ENCODE results near the gene AGXT2. TPM values are rescaled to one million over a fixed set of nuclear protein-coding genes. Genes with fewer than 3 reads are reported as not detected.

AGXT2 gene
- total and polyA plus RNA-seq, 4 donors, result 49.4 to 67.9 (median 50.6) TPM

- 82% methylated on average over 2 of the region's 2 CpGs for WGBS
- no peak for DNase-seq (ENCODE audit: low spot score)
These were observed 51.5 kb downstream of the AGXT2 start for GRCh38 chr5:34996261-34996660.

DNA sequence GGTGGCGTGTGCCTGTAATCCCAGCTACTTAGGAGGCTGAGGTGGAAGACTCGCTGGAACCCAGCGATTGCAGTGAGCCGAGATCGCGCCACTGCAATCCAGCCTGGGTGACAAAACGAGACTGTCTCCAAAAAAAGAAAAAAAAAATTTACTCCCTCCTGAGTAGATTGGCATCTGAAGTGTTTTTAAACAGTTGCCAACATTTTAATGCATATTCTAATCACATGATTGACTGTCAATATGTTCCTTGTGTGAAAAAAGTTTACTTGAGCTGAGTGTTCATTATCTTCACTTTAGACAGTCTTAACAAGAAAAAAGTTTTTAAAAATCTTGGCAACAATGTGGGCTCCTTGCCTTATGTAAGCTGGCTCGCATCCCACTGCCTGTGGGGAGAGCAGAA is 53.8 kb downstream of the AGXT2 start:
- DNase-seq (ENCODE audit: low spot score), result no peak
- peaks cover 2 to 53% (median 26%) of the 10 kb centered on the region in 4 donors for H3K36me3 ChIP-seq (ENCODE audit: control insufficient read depth in 4 of 4, insufficient read depth in 3 of 4, low read depth in 1 of 4, low read length in 3 of 4)
- H3K9ac ChIP-seq (ENCODE audit: low read depth in 1 of 2, low read length in 2 of 2), result no peak overlapping the region
- no peak overlapping the region for H3K27ac ChIP-seq (ENCODE audit: low read depth in 1 of 2, low read length in 2 of 2)
- H3K4me3 ChIP-seq (ENCODE audit: low read depth in 1 of 3, low read length in 3 of 3), result no peak overlapping the region
- 95% methylated on average over 8 of the region's 8 CpGs for WGBS
- no peak for TF ChIP-seq RAD21 (IDR thresholded peaks at IDR 0.05)
- H3K9me3 ChIP-seq (ENCODE audit: control insufficient read depth in 4 of 4, low read length in 3 of 4), result no peaks in the 10 kb centered on the region
- no peaks in the 10 kb centered on the region for H3K4me1 ChIP-seq (ENCODE audit: control insufficient read depth in 4 of 4, insufficient read depth in 4 of 4, low read length in 3 of 4)
- H3K27me3 ChIP-seq (ENCODE audit: control insufficient read depth in 4 of 4, insufficient read depth in 4 of 4, low read length in 3 of 4), result no peaks in the 10 kb centered on the region

More at GRCh38 chr5:34996261-34996660, 51.5 kb downstream of the AGXT2 start:
- peaks cover 3 to 69% (median 33%) of the 10 kb centered on the region in 4 donors for H3K36me3 ChIP-seq (ENCODE audit: control insufficient read depth in 4 of 4, insufficient read depth in 3 of 4, low read depth in 1 of 4, low read length in 3 of 4)
- no peak overlapping the region for H3K9ac ChIP-seq (ENCODE audit: low read depth in 1 of 2, low read length in 2 of 2)
- TF ChIP-seq, protein P1, sequence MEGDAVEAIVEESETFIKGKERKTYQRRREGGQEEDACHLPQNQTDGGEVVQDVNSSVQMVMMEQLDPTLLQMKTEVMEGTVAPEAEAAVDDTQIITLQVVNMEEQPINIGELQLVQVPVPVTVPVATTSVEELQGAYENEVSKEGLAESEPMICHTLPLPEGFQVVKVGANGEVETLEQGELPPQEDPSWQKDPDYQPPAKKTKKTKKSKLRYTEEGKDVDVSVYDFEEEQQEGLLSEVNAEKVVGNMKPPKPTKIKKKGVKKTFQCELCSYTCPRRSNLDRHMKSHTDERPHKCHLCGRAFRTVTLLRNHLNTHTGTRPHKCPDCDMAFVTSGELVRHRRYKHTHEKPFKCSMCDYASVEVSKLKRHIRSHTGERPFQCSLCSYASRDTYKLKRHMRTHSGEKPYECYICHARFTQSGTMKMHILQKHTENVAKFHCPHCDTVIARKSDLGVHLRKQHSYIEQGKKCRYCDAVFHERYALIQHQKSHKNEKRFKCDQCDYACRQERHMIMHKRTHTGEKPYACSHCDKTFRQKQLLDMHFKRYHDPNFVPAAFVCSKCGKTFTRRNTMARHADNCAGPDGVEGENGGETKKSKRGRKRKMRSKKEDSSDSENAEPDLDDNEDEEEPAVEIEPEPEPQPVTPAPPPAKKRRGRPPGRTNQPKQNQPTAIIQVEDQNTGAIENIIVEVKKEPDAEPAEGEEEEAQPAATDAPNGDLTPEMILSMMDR (IDR thresholded peaks at IDR 0.05; ENCODE audit: low read depth, low read length, missing input control), result no peak
- TF ChIP-seq FOXA2 (IDR thresholded peaks at IDR 0.05) (no peak), FOXA1 (IDR thresholded peaks at IDR 0.05) (no peak), EGR1 (IDR thresholded peaks at IDR 0.05; ENCODE audit: low read depth in 2 of 2) (no peak), TAF1 (conservative IDR thresholded peaks at IDR 0.05) (no peak), HNF4G (IDR thresholded peaks at IDR 0.05) (no peak), RXRA (IDR thresholded peaks at IDR 0.05) (no peak), RAD21 (IDR thresholded peaks at IDR 0.05) (no peak), MAX (IDR thresholded peaks at IDR 0.05) (no peak), HNF4A (conservative IDR thresholded peaks at IDR 0.05) (no peak)
- H3K9me3 ChIP-seq (ENCODE audit: control insufficient read depth in 4 of 4, low read length in 3 of 4), result no peaks in the 10 kb centered on the region
- H3K4me1 ChIP-seq (ENCODE audit: control insufficient read depth in 4 of 4, insufficient read depth in 4 of 4, low read length in 3 of 4), result no peaks in the 10 kb centered on the region
- H3K27ac ChIP-seq (ENCODE audit: low read depth in 1 of 2, low read length in 2 of 2), result no peak overlapping the region
- H3K4me3 ChIP-seq (ENCODE audit: low read depth in 1 of 3, low read length in 3 of 3), result no peak overlapping the region
- H3K27me3 ChIP-seq (ENCODE audit: control insufficient read depth in 4 of 4, insufficient read depth in 4 of 4, low read length in 3 of 4), result no peaks in the 10 kb centered on the region

DNA sequence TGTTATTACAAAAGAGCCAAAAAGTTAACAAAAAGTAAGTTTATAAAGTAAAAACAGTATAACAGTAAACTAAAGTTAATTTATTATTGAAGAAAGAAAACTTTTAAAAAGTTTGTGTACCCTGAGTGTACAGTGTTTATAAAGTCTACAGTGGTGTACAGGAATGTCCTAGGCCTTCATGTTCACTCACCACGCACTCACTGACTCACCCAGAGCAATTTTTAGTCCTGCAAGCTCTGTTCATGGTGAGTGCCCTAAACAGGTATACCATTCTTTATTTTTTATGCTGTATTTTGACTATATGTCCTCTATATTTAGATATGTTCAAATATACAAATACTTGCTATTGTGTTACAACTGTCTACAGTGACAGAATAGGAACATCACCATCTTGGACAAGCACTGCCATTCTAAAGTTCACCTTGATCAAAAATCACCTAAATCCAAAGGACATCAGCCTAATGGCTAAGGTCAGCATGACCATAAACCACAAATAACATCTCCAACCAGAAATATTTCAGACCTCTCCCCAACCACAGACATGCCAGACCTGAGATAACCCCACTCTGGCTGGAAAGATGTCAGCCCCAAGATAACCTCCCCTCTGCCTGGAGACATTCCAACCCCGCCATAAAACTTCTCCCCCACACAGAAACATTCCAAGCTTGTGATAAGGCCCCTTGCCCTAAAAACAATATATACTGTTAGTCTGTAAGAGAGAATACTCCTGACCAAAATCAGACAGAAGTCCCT is 56.1 kb downstream of the AGXT2 start:
- H3K4me3 ChIP-seq (ENCODE audit: low read depth in 1 of 3, low read length in 3 of 3), result no peak overlapping the region
- H3K27ac ChIP-seq (ENCODE audit: low read depth in 1 of 2, low read length in 2 of 2), result no peak overlapping the region
- peaks cover 3 to 5% (median 4%) of the 10 kb centered on the region in 4 donors for H3K9me3 ChIP-seq (ENCODE audit: control insufficient read depth in 4 of 4, low read length in 3 of 4)
- H3K9ac ChIP-seq (ENCODE audit: low read depth in 1 of 2, low read length in 2 of 2), result no peak overlapping the region
- H3K4me1 ChIP-seq (ENCODE audit: control insufficient read depth in 4 of 4, insufficient read depth in 4 of 4, low read length in 3 of 4), result no peaks in the 10 kb centered on the region
- 83% methylated on average over 2 of the region's 2 CpGs for WGBS
- no peaks in the 10 kb centered on the region for H3K27me3 ChIP-seq (ENCODE audit: control insufficient read depth in 4 of 4, insufficient read depth in 4 of 4, low read length in 3 of 4)
- H3K36me3 ChIP-seq (ENCODE audit: control insufficient read depth in 4 of 4, insufficient read depth in 3 of 4, low read depth in 1 of 4, low read length in 3 of 4), result peaks cover 2 to 37% (median 16%) of the 10 kb centered on the region in 4 donors
- DNase-seq (ENCODE audit: low spot score), result no peak
- TF ChIP-seq TAF1 (conservative IDR thresholded peaks at IDR 0.05) (no peak), HNF4G (IDR thresholded peaks at IDR 0.05) (no peak), SP1 (IDR thresholded peaks at IDR 0.05) (no peak), GABPA (IDR thresholded peaks at IDR 0.05 in 1 of 2, conservative IDR thresholded peaks at IDR 0.05 in 1 of 2) (no peak)
- TF ChIP-seq, protein P2, sequence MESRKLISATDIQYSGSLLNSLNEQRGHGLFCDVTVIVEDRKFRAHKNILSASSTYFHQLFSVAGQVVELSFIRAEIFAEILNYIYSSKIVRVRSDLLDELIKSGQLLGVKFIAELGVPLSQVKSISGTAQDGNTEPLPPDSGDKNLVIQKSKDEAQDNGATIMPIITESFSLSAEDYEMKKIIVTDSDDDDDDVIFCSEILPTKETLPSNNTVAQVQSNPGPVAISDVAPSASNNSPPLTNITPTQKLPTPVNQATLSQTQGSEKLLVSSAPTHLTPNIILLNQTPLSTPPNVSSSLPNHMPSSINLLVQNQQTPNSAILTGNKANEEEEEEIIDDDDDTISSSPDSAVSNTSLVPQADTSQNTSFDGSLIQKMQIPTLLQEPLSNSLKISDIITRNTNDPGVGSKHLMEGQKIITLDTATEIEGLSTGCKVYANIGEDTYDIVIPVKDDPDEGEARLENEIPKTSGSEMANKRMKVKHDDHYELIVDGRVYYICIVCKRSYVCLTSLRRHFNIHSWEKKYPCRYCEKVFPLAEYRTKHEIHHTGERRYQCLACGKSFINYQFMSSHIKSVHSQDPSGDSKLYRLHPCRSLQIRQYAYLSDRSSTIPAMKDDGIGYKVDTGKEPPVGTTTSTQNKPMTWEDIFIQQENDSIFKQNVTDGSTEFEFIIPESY (IDR thresholded peaks at IDR 0.05), result no peak
